Loucy (cell line): ENCODE results near the gene IFITM10.

Experiments used
- H2AFZ ChIP-seq: fragments of 200-600 bp; sonication (generic); 2 replicates; pipeline ENCODE4 v1.6.0; 2016; ENCODE audit warnings: antibody characterized with exemption, mild to moderate bottlenecking, low read length, moderate library complexity
- H3F3A ChIP-seq: fragments of 200-600 bp; 2 replicates; pipeline ENCODE4 v1.6.0; 2016; ENCODE audit warnings: antibody characterized with exemption, low read depth, mild to moderate bottlenecking
- H3K27me3 ChIP-seq: fragments of 200-600 bp; sonication (generic); 2 replicates; pipeline ENCODE4 v1.6.1; 2014; ENCODE audit warnings: low read length, mild to moderate bottlenecking; ENCODE audit not compliant: insufficient read depth, poor library complexity, severe bottlenecking
- H3K36me3 ChIP-seq: fragments of 200-600 bp; sonication (generic); 2 replicates; pipeline ENCODE4 v1.6.1; 2016; ENCODE audit warnings: low read length; ENCODE audit not compliant: insufficient read depth
- H3K4me1 ChIP-seq: fragments of 200-600 bp; sonication (generic); 2 replicates; pipeline ENCODE4 v1.5.1; 2014; ENCODE audit warnings: low read length, mild to moderate bottlenecking; ENCODE audit not compliant: insufficient read depth, poor library complexity, severe bottlenecking
- H3K4me2 ChIP-seq: fragments of 200-600 bp; sonication (generic); 2 replicates; pipeline ENCODE4 v1.6.0; 2014; ENCODE audit warnings: antibody characterized with exemption, low read length, low read depth, mild to moderate bottlenecking; ENCODE audit not compliant: poor library complexity, severe bottlenecking
- H3K4me3 ChIP-seq: fragments of 200-600 bp; sonication (generic); 2 replicates; pipeline ENCODE4 v1.5.1; 2014; ENCODE audit warnings: low read length, mild to moderate bottlenecking, mixed read lengths; ENCODE audit not compliant: poor library complexity, severe bottlenecking
- H3K79me2 ChIP-seq: fragments of 200-600 bp; sonication (generic); 2 replicates; pipeline ENCODE4 v1.6.1; 2014; ENCODE audit warnings: low read length; ENCODE audit not compliant: insufficient read depth
- H3K9ac ChIP-seq: fragments of 200-600 bp; sonication (generic); 2 replicates; pipeline ENCODE4 v1.6.0; 2014; ENCODE audit warnings: mild to moderate bottlenecking, low read depth, low read length, moderate library complexity; ENCODE audit not compliant: poor library complexity, severe bottlenecking
- H3K9me2 ChIP-seq: fragments of 200-600 bp; sonication (generic); replicated peaks from 2 replicates; pipeline ENCODE4 v1.6.1; 2016; ENCODE audit warnings: low read depth, low read length, mixed read lengths
- H3K9me3 ChIP-seq: fragments of 200-600 bp; sonication (generic); 2 replicates; pipeline ENCODE4 v1.6.1; 2014; ENCODE audit warnings: mild to moderate bottlenecking, antibody characterized with exemption, low read length, low read depth; ENCODE audit not compliant: insufficient read depth
- H4K20me1 ChIP-seq: fragments of 200-600 bp; sonication (generic); 2 replicates; pipeline ENCODE4 v1.6.0; 2014; ENCODE audit warnings: antibody characterized with exemption, low read length, mild to moderate bottlenecking; ENCODE audit not compliant: insufficient read depth, poor library complexity, severe bottlenecking
- EZH2phosphoT487 ChIP-seq: fragments of 200-600 bp; IDR thresholded peaks from 2 replicates; pipeline ENCODE4 v1.6.1; 2018; ENCODE audit warnings: antibody characterized with exemption, mild to moderate bottlenecking, moderate library complexity, borderline replicate concordance
- TF ChIP-seq, protein P1 (sequence below): fragments of 200-600 bp; sonication (generic); conservative IDR thresholded peaks from 2 replicates; pipeline ENCODE4 v1.5.1; 2014; ENCODE audit warnings: mild to moderate bottlenecking, antibody characterized with exemption, low read length

Gene IFITM10

DNA sequence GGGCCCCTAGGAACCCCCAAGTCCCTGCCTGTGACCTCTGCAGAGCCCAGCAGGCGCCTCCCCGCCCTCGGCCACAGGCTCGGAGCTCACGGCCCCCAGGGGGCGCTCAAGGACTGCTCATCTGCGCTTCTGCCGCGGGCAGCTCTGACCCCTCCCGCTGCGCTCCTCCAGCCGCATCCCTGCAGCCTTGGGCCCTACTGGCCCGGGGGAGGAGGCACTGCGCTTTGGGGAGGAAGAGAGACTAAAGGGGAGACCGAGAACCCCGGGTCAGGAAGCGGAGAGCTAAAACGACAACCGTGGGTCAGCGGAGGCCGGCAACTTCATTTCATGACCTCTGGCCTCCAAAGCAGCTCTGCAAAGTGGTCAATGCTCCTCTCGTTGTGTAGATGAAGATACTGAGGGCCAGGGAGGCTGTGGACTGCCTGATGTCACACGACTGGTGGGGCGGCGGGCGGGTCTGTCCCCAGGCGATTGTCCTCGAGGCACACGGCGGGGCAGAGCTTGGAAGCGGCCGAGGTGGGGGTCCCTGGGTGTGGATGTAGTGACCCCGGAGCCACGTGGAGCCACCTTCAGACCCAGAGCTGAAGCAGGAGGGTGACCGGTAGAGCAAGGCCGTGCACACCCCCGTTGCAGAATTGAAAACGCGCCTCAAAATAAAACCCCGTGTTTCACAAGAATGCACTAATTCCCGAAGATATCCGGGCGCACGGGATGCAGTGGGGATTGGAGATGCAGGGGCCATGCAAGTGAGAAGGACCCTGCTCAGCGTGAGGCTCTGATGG is 56.1 kb downstream of the IFITM10 start:
- H4K20me1 ChIP-seq = no peaks in the 10 kb centered on the region
- H3K9me3 ChIP-seq = no peaks in the 10 kb centered on the region
- no peaks in the 10 kb centered on the region for H3F3A ChIP-seq
- H3K4me1 ChIP-seq = peaks cover 19% of the 10 kb centered on the region
- peak overlapping the region; percentile 76 for H3K4me3 ChIP-seq
- H3K4me2 ChIP-seq = peak overlapping the region; percentile 91
- H3K9ac ChIP-seq = peak overlapping the region; percentile 82
- no peak for TF ChIP-seq EZH2phosphoT487
- TF ChIP-seq, protein P1, sequence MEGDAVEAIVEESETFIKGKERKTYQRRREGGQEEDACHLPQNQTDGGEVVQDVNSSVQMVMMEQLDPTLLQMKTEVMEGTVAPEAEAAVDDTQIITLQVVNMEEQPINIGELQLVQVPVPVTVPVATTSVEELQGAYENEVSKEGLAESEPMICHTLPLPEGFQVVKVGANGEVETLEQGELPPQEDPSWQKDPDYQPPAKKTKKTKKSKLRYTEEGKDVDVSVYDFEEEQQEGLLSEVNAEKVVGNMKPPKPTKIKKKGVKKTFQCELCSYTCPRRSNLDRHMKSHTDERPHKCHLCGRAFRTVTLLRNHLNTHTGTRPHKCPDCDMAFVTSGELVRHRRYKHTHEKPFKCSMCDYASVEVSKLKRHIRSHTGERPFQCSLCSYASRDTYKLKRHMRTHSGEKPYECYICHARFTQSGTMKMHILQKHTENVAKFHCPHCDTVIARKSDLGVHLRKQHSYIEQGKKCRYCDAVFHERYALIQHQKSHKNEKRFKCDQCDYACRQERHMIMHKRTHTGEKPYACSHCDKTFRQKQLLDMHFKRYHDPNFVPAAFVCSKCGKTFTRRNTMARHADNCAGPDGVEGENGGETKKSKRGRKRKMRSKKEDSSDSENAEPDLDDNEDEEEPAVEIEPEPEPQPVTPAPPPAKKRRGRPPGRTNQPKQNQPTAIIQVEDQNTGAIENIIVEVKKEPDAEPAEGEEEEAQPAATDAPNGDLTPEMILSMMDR = peak; percentile 82
- peak overlapping the region; percentile 88; the same call in 1 of the 2 replicates for H2AFZ ChIP-seq
- H3K27me3 ChIP-seq = no peaks in the 10 kb centered on the region
- no peaks in the 10 kb centered on the region for H3K79me2 ChIP-seq
- no peaks in the 10 kb centered on the region for H3K9me2 ChIP-seq
- no peaks in the 10 kb centered on the region for H3K36me3 ChIP-seq

DNA sequence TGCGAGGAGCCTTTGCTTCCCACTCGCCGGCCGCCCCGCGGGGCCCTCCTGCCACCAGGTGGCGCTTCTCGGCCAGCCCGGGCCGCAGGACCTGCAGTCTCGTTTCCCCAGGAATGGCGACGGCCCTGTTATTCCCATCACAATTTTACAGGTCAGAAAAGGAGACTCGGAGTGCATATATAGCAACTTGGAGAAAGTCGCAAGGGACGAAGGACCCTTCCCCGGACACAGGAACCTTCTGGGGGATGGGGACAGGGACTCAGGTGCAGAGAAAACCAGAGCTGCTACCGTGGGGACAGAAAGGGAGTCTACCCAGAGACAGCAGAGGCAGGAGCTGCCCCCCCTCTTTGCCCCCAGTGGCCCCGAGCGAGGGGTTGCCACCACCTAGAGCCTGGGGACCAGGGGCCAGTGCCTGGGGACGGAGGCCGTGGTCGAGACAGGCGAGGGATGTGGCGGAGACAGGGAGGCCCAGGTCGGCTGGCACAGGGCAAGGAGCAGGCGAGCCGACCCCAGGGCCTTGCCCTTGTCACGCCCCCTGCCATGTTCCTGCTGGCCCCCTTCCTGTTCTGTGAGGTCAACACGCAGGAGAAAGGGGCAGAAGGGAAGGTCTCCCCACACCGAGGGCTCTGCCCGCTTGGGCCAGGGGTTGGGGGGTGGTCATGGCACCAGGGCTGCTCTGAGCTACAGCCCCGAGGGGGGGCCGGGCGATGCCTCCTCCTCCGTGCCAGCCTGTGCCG is 56.9 kb downstream of the IFITM10 start:
- Histone ChIP-seq H3K79me2 (no peaks in the 10 kb centered on the region), H3F3A (no peaks in the 10 kb centered on the region), H4K20me1 (no peaks in the 10 kb centered on the region), H3K9me2 (no peaks in the 10 kb centered on the region), H3K9me3 (no peaks in the 10 kb centered on the region), H2AFZ (peak overlapping the region; percentile 88), H3K9ac (peak overlapping the region; percentile 82), H3K4me2 (peak overlapping the region; percentile 91), H3K36me3 (no peaks in the 10 kb centered on the region), H3K4me3 (peak overlapping the region; percentile 76), H3K27me3 (no peaks in the 10 kb centered on the region), H3K4me1 (peaks cover 19% of the 10 kb centered on the region)
- no peak for TF ChIP-seq EZH2phosphoT487
- TF ChIP-seq, protein P1 = peak; percentile 89

DNA sequence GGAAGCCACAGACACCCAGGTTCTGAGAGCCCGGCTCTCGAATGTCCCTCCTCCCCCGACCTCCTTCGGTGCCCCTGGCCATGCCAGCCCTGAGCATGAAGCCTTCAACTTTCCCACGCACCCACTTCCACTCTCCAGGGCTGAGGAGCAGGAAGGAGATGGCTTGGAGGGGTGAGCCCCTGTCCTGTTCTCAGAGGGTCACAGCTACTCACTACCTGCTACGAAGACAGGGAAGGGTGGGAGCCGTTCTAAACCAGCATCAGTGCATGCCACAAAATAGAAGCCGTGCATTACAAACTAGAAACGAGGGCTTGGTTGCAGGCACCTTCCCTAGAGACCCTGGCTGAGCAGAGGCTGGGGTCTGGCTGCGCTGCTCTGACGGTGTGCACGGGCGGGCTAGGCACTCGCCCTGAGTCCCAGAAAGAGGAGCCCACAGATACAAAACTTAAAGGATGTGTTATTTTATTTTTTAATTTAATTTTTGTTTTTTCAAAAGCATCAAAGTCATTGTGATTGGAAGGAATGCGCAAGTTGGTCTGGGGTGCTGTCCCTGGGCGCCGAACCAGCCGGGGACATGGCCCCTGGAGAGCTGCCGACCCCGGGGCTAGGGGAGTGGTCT is 57.6 kb downstream of the IFITM10 start:
- no peaks in the 10 kb centered on the region for H3K79me2 ChIP-seq
- peak overlapping the region; percentile 91 for H3K4me2 ChIP-seq
- H3K27me3 ChIP-seq = no peaks in the 10 kb centered on the region
- peak overlapping the region; percentile 76 for H3K4me3 ChIP-seq
- H3F3A ChIP-seq = no peaks in the 10 kb centered on the region
- peak overlapping the region; percentile 82 for H3K9ac ChIP-seq
- H3K4me1 ChIP-seq = peaks cover 19% of the 10 kb centered on the region
- TF ChIP-seq, protein P1 = no peak
- no peak for TF ChIP-seq EZH2phosphoT487
- no peaks in the 10 kb centered on the region for H3K36me3 ChIP-seq
- no peaks in the 10 kb centered on the region for H4K20me1 ChIP-seq
- H3K9me2 ChIP-seq = no peaks in the 10 kb centered on the region
- H3K9me3 ChIP-seq = no peaks in the 10 kb centered on the region
- H2AFZ ChIP-seq = no peak overlapping the region
